RWPE2 (cell line): Measurements from ENCODE around the gene MLXIP.
A peak's percentile ranks its signal among the peaks of the same experiment; 100 is the strongest.

Experiments
- ATAC-seq: fragments of 200-7000 bp; cut with Tn5 transposase; 3 replicates; pipeline ENCODE4 v1.9.1; 2021; ENCODE audit warnings: low read depth
- DNase-seq: peaks from one replicate; pipeline ENCODE4 v3.0.0-alpha.2; 2020; ENCODE audit warnings: low spot score
- H3K27ac ChIP-seq: fragments of 450-650 bp; 2 replicates; pipeline ENCODE4 v1.5.1; 2017; ENCODE audit warnings: mild to moderate bottlenecking; ENCODE audit not compliant: poor library complexity, severe bottlenecking
- H3K27me3 ChIP-seq: fragments of 250-450 bp; sonication (Bioruptor Pico); 2 replicates; pipeline ENCODE4 v1.5.1; 2021; ENCODE audit warnings: mild to moderate bottlenecking, moderate library complexity; ENCODE audit not compliant: insufficient read depth, poor library complexity, severe bottlenecking
- H3K36me3 ChIP-seq: fragments of 250-450 bp; sonication (Bioruptor Pico); 2 replicates; pipeline ENCODE4 v1.5.1; 2020; ENCODE audit warnings: low read depth, mild to moderate bottlenecking, moderate library complexity
- H3K4me1 ChIP-seq: fragments of 250-450 bp; sonication (Bioruptor Pico); 2 replicates; pipeline ENCODE4 v1.5.1; 2021; ENCODE audit warnings: mild to moderate bottlenecking, moderate library complexity; ENCODE audit not compliant: insufficient read depth, poor library complexity, severe bottlenecking
- H3K4me3 ChIP-seq: fragments of 250-450 bp; sonication (Bioruptor Pico); 2 replicates; pipeline ENCODE4 v1.5.1; 2021; ENCODE audit warnings: mild to moderate bottlenecking, moderate library complexity; ENCODE audit not compliant: severe bottlenecking
- H3K9me3 ChIP-seq: fragments of 250-450 bp; sonication (Bioruptor Pico); 2 replicates; pipeline ENCODE4 v1.5.1; 2021; ENCODE audit warnings: mild to moderate bottlenecking, moderate library complexity; ENCODE audit not compliant: severe bottlenecking
- TF ChIP-seq, protein P1 (sequence below): fragments of 450-650 bp; IDR thresholded peaks from one replicate; pipeline ENCODE4 v1.5.1; 2017; ENCODE audit warnings: mild to moderate bottlenecking, moderate library complexity; ENCODE audit not compliant: poor library complexity, severe bottlenecking

Gene MLXIP

DNA sequence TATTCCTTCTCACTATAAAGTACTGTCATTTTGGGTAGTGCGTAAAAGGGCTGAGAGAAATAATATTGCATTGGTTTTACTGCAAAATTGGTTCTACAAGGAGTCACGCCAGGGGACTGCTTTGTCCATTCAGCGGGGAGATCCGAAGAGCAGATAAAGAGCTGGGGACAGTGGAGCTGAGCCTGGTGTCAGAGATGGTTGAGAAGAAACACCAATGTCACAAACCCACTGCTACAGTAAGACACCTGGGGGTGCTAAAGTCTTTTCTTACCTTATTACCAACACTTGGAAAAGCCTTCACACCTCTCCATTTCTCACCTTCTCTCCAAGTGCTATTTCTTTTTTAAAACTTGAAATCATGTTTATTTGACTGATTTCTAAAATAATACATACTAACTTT, 81.3 kb downstream of the MLXIP start:
- DNase-seq: no peak
- H3K9me3 ChIP-seq: no peaks in the 10 kb centered on the region
- TF ChIP-seq, protein P1, sequence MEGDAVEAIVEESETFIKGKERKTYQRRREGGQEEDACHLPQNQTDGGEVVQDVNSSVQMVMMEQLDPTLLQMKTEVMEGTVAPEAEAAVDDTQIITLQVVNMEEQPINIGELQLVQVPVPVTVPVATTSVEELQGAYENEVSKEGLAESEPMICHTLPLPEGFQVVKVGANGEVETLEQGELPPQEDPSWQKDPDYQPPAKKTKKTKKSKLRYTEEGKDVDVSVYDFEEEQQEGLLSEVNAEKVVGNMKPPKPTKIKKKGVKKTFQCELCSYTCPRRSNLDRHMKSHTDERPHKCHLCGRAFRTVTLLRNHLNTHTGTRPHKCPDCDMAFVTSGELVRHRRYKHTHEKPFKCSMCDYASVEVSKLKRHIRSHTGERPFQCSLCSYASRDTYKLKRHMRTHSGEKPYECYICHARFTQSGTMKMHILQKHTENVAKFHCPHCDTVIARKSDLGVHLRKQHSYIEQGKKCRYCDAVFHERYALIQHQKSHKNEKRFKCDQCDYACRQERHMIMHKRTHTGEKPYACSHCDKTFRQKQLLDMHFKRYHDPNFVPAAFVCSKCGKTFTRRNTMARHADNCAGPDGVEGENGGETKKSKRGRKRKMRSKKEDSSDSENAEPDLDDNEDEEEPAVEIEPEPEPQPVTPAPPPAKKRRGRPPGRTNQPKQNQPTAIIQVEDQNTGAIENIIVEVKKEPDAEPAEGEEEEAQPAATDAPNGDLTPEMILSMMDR: peak; percentile 35

DNA sequence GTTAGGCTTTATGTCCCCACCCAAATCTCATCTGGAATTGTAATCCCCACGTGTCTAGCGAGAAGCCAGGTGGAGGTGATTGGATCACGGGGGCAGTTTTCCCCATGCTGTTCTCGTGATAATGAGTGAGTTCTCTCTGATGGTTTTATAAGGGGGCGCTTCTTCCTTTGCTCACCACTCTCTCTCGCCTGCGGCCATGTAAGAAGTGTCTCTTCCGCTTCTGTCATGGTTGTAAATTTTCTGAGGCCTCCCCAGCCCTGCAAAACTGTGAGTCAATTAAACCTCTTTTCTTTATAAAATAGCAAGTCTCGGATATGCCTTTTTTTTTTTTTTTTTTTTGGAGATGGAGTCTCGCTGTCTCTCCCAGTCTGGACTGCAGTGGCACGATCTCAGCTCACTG, 82.2 kb downstream of the MLXIP start:
- Histone ChIP-seq H3K27me3 (no peaks in the 10 kb centered on the region), H3K27ac (no peak overlapping the region), H3K4me3 (no peak overlapping the region), H3K36me3 (no peaks in the 10 kb centered on the region), H3K9me3 (no peaks in the 10 kb centered on the region), H3K4me1 (no peaks in the 10 kb centered on the region)
- TF ChIP-seq, protein P1: no peak
- ATAC-seq (no peak), DNase-seq (no peak)

More for the DNA sequence above, 81.3 kb downstream of the MLXIP start:
- ATAC-seq: peak; percentile 68
- Histone ChIP-seq H3K27me3 (no peaks in the 10 kb centered on the region), H3K4me3 (no peak overlapping the region), H3K4me1 (no peaks in the 10 kb centered on the region), H3K36me3 (no peaks in the 10 kb centered on the region), H3K27ac (no peak overlapping the region)

DNA sequence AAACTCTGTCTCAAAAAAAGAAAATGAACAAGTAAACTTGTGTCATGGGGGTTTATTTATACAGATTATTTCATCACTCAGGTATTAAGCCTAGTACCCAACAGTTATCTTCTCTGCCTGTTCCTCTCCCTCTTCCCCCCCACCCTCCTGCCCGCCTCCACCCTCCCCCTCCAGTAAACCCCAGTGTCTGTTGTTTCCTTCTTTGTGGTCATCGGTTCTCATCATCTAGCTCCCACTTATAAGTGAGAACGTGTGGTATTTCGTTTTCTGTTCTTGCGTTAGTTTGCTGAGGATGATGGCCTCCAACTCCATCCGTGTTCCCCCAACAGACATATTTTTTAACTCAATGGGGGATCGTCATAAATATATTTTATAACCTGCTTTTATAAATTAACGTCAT, 83.1 kb downstream of the MLXIP start:
- H3K36me3 ChIP-seq: no peaks in the 10 kb centered on the region
- no peaks in the 10 kb centered on the region for H3K27me3 ChIP-seq
- H3K4me3 ChIP-seq: no peak overlapping the region
- no peaks in the 10 kb centered on the region for H3K4me1 ChIP-seq
- H3K27ac ChIP-seq: no peak overlapping the region
- TF ChIP-seq, protein P1: no peak
- no peaks in the 10 kb centered on the region for H3K9me3 ChIP-seq
- ATAC-seq (no peak), DNase-seq (no peak)

DNA sequence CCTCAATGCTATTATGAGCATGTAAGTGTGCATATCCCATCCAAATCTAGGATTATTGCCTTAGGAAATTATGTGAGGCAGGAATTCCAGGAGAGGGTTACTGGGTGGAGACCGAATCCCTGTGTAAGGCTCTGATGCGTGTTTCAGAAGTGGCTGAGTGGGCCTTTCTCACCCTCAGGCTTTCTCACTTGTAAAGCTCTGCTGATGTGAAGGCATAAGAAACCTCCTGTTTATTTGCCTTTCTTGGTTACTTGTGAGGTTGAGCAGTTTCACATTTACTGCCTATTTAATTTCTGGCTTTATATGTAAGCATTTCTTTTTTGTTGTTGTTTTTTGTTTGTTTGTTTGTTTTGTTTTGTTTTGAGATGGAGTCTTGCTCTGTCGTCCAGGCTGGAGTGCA, 84.4 kb downstream of the MLXIP start:
- TF ChIP-seq, protein P1: no peak
- ATAC-seq: no peak
- Histone ChIP-seq H3K27me3 (no peaks in the 10 kb centered on the region), H3K36me3 (no peaks in the 10 kb centered on the region), H3K4me1 (no peaks in the 10 kb centered on the region), H3K4me3 (no peak overlapping the region), H3K27ac (no peak overlapping the region), H3K9me3 (no peaks in the 10 kb centered on the region)
- DNase-seq: no peak

DNA sequence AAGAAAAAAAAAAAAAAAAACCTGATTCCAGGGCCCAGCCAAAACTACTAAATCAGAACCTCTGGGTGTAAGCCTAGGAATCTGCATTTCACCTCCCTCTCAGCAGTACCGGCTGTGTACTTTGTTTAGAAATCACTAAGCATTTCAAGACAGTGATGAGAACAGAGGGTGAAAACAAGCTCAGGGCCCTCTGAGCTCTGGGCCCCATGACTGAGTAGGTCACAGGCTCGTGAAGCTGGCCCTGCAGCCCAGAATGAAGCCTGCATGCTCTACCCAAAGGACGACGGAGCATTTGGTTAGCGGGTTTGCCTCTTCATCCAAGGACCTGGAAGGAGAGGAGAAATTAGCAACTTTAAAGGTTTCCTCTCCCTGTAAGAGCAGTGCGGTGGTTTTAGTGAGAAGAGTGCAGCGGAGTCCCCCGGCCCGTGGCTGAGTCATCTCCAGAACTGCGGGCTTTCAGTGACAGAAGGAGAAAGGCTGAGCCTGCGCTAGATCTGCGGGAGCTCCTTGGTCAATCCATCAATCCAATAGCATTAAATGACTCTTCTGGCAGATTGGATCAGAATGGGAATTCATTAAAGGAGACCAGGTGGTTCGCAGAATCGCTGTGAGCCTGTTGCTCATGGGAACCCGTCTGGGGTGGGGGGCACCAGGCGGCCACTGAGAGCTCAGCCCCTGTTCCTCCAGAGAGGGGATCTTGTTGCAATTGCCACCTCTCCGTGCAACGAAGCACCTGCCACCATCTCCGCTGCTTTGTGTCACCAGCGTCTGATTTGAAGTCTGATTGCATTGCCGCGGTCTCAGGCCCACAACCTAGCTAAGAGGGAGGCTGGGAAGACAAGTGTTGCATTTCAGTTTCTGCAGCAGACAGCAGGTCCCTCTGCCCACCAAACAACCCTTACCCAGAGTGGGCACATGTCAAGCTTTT, 88.1 kb downstream of the MLXIP start:
- Histone ChIP-seq H3K4me1 (no peaks in the 10 kb centered on the region), H3K9me3 (no peaks in the 10 kb centered on the region), H3K36me3 (no peaks in the 10 kb centered on the region), H3K27ac (no peak overlapping the region), H3K27me3 (no peaks in the 10 kb centered on the region), H3K4me3 (no peak overlapping the region)
- TF ChIP-seq, protein P1: no peak
- ATAC-seq: no peak
- no peak for DNase-seq
